Measurements from ENCODE around the gene SULT4A1.
"Not testable (repeated sequence)": the region's sequence is repeated elsewhere in the genome, so short reads cannot be mapped to it uniquely, and the experiment has no call there.

SULT4A1 gene

DNA sequence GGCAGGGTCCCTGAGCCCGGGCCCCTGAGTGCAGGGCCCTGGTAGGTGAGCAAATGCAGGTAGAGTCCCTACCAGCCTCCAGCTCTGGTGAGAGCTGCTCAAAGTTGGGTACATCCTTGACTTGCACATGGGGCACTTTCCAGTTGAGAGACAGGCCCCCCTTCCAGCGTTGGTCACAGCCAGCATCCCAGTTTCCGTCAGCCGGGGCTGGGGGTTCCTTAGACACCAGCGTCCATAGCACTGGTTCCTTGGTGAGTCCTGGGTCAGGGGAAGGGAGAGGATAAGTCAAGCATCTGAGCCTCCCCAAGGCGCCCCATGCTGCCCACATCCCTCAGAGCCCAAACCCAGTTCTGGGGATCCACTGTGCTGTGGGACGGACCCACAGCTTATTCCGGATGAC, 23.9 kb upstream of the SULT4A1 start:
- no peak for DNase-seq

DNA sequence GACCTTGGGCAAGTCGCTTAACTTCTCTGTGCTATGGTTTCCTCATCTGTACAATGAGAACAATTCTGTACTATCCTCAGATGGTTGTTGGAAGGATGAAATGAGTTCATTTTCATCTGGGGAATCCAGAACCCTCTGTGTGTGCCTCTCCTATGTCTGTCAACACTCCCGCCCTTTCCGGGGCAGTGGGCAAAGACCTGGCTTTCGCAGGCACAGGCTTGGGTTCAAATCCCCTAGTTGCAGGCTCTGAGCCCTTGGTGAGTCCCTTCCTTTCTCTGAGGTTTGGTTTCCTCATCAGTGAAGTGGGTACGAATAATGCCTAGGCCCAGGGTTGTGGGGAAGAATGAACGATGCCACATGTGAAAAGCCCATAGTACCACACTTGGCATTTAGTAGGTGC, 23.5 kb upstream of the SULT4A1 start:
- no peak for DNase-seq

DNA sequence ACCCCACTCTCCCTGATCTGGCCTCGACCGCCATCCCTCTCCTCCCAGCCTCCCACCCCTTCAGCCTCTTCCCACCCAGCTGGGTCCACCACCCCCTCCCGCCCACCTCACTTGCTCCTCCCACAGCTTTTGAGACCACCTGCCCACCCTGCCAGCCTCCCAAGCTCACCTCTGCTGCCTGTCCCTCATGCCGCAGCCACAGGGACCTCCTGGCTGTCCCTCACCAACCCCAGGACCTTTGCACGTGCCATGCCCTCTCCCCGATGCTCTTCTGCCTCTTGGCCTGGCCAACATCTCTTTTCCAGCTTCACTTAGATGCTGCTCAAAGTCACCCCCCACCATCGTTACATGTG, 23.0 kb upstream of the SULT4A1 start:
- DNase-seq = no peak

DNA sequence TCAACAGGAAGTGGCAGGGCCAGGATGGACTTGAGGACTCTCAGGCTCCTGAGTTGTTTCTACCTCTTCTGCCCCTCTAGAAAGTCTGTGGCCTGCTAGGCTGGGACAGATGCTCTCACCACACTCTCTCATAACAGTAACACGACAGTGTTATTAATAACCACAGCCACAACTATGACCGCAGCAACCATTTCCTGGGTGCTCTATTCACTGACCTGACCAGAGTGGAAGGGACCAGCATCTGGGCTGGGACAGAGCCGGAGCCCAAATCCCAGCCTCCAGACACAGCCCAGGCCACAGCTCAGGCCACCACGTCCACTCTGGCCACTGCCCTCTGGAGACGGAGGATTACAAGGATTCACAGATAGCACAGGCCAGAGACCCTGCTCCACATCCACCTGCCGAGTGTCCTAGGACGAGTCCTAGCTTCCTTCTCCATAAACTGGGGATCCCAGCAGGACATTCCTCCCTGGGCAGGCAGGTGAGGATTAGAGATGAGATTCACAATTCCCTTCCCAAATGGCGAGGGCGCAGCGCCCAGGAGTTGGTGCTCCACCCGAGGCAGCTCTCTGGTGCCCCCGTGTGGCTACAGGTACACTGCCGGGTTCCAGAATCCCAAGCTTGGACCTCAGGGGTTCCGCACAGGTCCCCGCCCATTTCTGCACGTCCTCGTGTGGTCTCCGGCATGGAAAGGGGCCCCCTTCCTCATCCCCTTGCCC, 22.4 kb upstream of the SULT4A1 start:
- DNase-seq = peak; percentile 39 to 65

DNA sequence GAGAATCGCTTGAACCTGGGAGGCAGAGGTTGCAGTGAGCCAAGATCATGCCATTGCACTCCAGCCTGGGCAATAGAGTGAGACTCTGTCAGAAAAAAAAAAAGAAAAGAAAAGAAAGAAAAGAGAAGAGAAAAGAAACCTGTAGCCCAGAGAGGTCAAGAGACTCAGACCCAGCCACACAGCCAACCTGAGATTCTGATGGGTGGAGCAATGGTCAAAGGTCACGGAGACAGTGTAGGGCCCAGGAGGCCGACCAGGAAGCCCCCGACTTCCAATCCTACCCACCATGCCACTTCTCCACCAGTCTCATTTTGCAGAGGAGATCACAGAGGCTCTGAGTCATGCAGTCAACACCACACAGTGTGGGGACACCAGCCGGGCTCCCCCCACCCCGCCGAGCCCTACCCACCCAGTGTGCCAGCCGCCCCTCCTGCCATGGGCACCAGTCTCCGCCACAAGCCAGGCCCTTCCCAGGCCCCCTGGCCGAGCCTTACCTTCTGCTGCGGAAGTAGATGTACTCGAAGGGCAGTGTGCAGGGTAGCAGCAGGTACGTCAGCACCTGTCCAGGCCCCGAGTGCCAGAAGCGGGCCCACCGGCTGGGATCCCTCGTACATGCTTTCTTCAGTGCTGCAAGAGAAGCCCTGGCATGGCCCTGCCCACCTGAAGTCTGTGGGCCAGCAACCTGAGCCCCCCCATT, 21.6 kb upstream of the SULT4A1 start:
- DNase-seq = no peak

DNA sequence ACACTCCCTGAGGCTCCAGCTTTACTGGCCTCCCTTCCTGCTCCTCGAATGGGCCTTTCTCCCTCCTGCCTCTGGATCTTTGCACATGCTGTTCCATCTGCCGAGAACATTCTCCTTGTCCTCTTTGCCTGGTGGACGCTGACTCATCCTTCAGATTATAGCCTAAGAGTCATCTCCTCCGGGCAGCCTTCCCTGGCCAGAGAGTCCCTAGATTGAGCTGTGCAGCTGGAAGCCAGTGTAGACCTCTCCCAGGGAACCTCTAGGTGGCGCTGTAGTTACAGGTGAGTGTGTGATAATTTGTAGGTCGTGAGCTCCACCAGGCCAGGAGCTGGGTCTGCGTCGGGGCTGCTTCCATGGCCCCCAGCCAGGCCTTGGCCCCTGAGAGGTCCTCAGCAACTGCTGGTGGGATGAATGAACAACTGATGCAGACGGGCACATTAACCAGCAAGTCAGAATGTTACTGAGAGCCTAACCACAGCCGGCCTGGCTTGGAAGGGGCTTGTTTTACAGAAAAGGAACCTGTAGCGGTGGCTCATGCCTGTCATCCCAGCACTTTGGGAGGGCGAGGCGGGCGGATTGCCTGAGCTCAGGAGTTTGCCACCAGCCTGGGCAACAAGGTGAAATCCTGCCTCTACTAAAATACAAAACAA, 20.8 kb upstream of the SULT4A1 start:
- peak; percentile 76 to 85 for DNase-seq

DNA sequence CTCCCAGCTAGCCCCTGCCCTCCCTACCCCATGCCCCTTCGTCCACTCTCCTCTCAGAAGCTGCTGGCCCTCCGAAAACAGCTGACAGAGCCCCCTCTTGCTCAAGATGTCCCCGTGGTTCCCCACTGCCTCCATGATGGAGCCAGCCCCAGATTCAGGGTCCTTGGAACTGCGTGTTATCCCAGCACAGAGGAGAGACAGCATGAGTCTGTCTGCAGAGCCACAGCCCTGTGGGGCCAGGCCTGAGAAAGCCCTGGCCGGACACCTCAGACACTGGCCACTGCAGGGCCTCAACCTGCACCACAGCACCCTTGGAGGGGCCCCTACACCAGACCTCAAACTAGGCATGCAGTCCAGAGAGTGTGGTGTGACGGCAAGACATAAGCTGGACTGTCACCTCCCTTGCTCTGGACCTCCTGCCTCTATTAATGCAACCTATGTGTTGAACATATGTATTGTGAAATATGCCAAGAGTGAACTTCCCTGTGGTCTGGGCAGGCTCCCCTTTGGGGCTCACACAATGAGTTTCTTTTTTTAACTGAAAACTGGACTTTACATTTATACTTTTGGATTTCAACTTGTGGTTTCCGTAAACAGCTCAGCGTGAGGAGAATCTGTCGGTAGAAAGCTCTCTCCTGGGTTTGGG, 19.9 kb upstream of the SULT4A1 start:
- DNase-seq = no peak

DNA sequence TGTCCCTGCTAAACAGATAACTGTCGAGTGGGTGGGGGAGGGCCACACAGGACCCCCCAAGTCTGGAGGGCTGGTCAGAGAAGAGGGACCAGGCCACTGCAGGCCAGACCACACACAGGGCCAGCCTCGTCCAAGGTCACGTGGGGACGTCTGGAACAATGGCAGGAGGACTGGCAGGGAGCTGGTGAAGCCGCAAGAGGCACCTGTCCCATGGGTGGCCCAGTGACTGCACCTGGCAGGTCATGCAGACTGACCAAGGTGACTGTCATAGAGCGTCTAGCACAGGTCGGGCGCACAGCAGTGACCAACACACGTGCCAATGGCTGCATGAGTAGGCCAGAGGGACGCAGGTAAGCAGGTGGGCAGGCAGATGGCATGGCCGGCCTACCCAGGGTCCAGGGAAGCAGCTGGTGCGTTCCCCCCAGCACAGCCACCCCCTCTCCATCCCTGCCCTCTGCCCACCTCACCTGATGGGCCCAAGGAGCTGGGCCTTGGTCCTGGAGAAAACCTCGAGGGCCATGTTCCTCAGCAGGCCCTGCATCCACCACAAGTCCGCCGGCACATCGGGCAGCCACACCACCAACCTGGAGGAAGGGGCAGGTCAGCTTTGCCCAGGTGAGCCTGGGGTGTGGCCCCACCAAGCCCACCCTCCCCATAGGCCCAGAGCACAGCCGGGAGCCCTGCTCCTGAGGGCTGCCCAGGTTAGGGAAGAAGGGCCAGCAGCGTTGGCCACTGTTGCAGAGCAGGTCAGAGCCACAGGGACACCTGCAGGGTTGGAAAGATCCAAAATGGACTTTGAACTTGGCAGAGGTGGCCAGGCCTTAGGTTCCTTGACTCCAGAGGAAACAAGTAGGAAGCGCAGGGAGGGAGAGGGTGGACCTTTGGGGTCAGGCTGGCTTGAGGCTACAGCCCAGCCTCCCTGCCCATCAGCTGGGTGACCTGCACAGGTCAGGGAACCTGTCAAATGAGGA, 19.1 kb upstream of the SULT4A1 start:
- no peak for DNase-seq

DNA sequence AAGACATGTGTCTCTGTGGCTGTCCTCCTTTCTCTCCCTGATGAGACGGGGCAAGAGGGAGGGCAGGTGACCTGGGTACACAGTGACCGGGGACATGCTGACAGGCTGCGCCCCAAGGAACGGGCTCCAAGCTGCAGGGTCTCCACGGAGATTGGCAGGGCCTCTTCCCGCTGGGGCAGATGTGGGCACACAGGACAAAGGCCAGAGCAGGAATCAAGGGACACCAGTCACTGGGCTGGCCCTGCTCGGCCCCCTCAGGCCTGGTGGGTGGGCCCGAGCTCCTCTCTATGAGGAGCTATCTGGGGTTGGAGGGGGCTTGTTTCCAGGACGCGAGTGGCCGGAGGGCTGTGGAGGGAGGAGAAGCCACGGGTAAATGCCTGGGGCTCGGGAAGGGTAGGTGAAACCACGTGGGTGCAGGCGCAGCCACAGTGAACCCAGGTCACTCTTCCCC, 18.3 kb upstream of the SULT4A1 start:
- no peak for DNase-seq

DNA sequence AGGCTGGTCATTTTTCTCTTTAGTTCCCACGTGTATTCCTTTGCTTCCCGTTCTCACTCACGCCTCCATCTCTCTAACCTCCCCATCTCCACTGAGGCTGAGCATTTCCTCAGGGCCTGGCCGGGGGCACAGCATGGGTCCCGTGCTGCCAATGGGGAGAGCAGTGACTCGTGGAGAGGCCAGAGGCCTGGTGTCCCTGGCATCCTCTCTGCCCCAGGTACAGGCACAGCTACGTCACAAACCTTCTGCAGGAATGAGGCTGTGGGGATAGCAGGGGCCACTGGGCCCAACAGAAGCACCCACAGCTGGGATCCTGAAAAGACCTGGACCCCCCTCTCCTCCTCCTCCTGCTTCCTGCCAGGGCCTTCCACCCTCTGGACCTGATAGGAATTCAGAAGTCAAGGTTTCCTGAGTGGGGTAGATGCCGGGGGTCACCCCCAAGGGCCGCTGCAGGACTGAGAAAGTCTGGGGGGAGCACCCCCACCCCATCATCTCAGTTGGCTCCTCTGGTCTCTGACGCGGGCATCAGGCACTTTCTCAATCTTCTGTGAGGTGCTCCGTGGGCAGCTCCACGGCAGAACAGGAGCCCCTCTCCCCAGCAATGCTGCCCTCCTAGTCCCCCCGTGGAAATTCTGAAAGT, 17.7 kb upstream of the SULT4A1 start:
- DNase-seq = no peak

DNA sequence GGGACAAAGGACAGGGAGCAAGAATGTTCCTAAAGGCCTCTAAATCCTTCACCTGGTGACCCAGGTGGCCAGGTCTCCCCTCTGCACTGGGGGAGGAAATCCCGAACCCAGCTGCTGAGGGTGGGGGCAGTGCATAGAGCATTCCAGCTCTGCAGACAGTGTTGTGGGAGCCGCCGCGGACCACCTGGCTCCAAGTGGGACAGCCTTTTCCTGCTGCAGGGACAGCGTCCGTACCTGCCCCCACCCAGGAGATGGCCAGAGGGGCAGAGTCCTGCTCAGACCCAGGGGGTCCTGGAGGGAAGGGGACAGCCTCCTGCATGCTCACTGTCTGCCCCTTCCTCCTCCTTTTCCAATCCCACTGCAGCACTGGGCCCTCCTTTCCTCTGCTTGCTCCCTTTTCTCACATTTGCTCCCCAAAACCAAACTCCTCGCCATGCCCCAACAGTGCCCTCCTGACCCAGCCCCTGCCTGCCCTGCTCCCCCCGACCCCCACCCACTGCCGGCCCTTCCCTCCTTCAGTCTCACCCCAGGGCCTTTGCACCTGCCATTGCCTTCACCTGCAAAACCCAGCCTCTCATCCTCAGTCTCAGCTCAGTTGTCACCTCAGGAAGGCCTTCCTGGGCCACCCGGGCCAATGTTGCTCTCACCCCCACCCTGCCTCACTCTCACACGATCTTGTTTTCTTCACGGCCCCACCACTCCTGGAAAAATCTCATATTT, 16.7 kb upstream of the SULT4A1 start:
- DNase-seq = no peak

DNA sequence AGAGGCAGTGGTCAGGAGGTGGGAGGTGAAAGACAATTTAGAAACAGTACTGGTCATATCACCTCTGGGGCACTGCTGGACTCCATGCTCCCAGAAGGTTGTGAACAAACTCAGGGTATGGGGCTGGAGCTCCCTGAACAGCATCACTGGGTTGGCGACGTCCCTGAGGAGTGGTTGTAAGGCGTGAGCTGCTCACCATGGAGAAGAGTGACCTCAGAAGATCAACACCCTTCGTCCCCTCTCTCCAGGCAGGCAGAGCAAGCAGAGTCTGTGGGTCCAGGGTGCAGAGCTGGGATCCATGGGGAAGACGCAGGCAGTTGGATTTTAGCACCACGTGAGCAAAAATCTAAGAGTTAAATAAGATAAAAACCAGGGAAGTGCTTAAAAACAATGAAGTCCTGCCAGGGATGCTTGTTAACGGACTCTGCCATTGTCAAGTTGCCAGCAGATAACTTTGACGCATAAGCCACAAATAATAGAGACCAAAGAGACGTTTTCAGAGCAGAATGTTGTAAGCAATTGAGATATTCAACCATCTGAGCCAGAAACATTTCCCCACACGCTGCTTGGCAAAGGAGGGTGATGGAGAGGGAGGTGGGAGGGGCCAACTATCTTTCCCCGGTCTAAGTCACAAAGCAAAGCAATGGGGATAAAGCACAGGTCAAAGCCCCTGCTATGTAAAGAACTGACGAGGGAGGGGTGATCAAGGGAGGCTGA, 15.9 kb upstream of the SULT4A1 start:
- no peak for DNase-seq

DNA sequence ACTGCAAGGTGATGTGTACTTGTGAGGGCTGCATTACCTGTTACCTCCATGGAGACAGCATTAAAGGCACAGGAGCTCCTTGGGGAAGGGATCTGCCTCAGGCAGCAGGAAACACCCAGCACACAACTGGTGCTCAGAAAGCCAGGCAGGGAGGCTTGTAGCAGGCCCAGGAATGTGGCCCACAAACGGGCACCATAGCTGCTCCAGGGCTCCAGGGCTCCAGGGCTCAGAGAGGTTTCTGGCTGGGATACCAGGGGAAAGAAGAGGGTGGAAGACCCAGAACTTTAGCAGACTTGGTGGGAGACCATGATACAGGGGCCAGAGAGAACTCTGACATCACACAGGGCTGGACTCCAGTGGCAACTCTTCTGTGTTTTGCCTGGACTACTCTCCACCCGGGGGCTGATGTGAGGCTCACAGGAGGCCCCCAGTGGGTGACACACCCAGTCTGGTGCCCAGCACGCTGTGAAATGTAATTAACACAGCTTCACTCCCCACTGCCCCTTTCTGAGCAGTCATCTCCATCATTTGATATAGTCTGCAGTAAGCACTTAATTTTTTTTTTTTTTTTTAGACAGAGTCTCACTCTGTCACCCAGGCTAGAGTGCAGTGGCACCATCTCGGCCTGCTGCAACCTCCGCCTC, 14.7 kb upstream of the SULT4A1 start:
- DNase-seq = no peak

DNA sequence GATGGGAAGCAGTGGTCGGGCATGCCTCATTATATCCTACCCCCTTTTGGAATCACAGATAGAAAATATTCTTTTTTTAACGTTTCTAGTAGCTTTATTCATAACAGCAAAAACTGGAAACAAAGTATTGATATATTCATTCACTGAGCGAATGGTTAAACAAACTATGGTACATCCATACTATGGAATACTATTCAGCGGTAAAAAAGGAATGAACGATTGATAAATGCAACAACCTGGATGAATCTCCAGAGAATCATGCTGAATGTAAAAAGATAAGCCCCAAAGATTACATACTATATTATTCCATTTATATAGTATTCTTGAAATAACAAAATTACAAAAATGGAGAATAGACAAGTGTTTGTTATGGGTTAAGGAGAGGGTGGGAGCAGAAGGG, 7.5 kb upstream of the SULT4A1 start:
- DNase-seq = no peak

DNA sequence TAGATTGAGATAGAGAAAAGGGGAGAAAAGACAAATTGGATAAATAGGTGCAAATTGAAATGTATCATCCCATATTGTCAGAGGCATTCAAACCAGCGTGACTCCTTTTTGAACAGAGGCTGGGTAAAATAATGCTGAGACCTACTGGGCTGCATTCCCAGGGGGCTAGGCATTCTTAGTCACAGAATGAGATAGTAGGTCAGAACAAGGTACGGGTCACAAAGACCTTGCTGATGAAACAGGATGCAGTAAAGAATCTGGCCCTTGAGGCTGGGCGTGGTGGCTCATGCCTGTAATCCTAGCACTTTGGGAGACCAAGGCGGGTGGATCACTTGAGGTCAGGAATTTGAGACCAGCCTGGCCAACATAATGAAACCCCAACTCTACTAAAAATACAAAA, 6.7 kb upstream of the SULT4A1 start:
- DNase-seq = not testable (repeated sequence)

DNA sequence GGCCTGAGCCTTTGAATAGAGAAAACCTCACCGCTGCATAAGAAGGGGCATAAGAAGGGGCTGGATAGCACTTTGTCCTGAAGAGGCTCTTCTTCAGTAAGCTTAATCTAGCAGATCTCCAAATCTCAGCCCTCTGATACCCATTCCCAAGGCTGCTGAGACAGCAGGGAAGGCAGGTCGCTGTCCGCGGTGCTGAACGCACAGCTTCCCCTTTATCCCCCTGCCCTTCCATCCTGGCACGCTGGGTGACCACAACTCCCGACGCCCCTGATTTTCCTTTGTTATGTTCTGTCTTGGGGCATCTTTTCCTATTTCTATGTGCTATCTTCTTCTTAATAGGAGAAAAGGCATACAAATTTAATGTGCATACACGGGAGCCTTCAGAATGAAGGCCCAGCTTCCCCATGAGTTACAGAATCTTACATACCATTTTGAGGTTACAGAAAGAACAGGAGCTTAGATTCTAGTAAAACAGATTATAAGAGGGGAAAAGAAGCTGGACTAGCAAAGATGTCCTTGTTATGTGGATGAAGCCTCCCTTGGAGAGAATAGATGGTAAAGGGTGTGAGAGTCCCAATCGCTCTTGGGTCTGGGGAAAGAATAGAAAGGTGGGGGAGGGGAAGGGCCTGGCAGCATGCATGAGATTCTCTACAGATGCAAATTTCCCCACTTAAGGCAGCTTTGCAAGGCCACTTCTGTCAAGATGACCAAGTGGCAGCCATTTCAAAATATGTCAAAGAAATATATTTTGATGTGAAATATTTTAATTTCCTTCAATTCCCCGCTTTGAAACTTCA, 5.7 kb upstream of the SULT4A1 start:
- DNase-seq = no peak

DNA sequence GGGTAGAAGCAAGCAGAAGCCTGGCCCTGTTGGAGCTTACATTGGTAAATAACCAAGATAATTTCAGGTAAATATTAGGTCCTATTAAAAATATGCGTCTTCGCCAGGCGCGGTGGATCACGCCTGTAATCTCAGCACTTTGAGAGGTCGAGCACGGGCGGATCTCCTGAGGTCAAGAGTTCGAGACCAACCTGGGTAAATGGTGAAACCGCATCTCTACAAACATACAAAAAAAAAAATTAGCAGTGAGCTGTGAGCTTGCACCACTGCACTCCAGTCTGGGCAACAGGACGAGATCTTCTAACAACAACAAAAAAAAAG, 529 bp upstream of the SULT4A1 start:
- DNase-seq = no peak

DNA sequence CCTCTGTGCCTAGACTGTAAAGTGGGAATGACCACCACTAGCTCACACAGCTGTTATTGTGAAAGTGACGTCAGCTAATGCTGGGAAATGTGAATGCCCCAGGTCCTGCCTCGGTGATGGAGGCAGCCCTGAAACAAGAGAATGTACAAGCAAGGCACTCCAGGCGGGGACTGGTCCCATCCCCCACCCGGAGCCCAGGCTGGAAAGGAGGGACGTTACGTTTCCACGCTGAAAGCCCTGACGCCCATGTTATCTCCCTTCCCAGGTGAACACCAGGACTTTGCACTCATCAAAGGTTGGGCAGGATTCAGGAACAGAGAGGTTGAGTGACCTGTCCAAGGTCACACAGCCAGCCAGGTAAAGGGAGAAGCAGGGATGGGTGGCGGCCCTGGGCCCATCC, 784 bp downstream of the SULT4A1 start:
- DNase-seq = no peak

DNA sequence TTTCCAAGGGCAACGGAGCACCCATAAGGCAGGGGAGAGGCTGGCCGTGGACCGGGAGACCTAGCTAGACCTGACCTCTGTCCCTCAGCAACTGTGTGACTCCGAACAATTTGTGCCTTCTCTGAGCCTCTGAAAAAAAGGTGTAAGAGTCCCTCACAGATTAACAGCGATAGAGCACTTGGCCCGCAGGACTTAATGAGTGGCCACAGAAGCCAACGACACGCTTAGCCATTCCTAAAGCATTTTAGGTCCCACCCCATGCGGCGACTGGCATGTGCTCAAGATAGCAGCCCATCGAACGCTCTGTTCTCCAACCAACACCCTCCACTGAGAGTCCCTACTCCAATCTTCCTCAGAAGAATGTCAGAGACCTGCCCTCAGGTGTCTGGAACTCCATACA, 1.5 kb downstream of the SULT4A1 start:
- DNase-seq = no peak
